NCI-H2227 (cell line): ENCODE measurements around the gene CPNE1.

Experiments
- DNase-seq: peaks from one replicate; lab custom pipeline; 2025; ENCODE audit not compliant: unreplicated experiment; lab: John Stamatoyannopoulos, UW

The CPNE1 gene

DNA sequence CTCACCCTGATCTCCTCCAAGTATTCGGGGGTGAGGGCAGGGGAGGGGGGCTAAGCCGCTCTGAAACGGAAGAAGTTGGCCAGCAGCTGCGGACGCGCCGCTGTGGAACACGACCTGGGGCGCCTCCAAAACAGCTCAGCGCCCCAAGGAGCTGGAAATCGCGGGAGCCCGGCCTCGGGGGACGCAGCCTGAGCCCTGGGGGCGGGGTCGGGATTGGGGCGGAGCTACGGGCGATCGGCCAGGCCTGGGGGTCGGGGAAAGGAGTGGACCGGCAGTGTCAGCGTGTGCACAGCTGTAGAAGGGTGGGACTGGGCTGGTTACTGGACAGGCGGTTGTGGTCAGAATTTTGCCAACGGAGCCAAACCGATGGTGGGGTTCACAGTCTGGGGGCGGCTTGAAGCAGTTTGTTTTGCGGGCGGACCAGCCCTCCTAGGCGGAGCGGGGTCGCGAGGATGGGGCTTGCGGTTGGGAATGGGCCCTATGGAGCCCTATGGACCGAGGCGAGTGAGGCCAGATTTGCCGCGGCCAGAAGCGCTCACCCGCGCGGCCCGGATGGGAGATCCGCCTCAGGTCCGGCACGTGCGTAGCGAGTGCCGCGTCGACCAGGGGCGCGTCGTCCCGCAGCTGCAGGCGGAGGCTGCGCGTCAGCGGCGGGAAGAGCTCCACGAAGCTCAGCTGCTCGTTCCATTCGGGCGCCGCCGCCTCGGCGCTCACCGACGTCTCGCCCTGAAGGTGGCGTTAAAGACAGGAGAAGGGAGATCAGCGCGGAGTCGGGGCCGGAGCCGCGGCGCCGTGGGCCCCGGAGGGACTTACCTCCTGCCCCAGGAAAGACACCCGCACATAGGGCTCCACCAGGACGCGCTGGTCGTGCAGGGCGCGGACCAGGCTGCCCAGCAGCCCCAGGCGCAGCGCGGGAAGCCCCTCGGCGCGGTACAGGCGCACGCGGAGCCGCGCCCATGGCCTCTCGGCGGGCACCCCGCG, 63.4 kb downstream of the CPNE1 start:
- DNase-seq = peak; percentile 85

DNA sequence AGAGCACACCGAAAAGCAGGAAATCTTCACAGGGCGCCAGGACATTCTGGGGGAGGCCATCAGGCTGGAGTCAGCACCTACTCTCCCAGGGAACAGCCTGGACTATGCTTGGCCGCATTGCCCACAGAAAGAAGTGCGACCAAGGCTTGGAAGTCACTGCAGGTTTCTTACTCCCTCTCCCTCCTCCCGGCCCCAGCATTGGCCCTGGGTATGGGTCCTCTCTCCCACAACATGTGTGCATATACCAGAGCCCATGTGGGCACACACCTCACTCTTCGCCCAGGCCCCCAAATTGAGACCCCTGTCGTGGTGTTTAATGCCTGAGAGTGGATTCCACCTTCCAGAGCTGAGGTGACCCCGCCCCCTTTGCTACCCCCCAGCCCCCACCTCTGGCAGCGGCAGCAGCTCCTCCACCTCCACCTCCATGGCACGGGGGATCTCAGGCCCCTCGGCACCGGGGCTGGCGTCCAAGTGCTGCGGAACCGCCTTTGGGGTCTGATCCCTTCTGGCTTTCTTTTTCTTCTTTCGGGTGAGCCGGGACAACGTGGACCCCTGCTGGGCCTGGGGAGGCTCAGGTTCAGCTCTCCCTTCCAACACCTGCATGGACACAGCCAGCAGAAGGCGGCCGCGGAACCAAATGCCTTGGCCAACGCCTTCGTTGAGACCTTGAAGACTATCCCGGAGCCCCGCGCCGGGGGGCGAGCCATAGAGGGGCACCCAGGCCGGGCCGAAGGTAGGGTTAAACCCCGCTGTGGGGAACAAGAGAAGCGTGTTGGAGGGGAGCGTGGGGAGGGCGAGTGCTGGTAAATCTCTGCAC, 64.3 kb downstream of the CPNE1 start:
- DNase-seq = no peak

DNA sequence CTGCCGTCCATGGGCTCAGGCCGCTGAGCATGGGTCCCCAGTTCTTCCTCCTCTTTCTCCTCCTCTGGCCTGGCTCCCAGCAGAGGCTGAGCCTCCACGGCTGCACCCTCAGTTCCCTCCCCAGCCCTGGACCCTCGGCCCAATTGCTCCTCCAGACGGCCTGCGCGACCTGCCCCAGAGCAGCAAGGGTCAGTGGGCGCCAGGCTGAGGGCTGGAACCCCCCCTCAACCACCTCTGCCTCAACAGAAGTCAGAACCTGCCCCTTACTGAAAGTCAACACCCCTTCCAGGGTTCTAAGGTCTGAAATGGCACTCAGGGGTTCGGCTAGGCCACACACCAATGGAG, 65.0 kb downstream of the CPNE1 start:
- no peak for DNase-seq

DNA sequence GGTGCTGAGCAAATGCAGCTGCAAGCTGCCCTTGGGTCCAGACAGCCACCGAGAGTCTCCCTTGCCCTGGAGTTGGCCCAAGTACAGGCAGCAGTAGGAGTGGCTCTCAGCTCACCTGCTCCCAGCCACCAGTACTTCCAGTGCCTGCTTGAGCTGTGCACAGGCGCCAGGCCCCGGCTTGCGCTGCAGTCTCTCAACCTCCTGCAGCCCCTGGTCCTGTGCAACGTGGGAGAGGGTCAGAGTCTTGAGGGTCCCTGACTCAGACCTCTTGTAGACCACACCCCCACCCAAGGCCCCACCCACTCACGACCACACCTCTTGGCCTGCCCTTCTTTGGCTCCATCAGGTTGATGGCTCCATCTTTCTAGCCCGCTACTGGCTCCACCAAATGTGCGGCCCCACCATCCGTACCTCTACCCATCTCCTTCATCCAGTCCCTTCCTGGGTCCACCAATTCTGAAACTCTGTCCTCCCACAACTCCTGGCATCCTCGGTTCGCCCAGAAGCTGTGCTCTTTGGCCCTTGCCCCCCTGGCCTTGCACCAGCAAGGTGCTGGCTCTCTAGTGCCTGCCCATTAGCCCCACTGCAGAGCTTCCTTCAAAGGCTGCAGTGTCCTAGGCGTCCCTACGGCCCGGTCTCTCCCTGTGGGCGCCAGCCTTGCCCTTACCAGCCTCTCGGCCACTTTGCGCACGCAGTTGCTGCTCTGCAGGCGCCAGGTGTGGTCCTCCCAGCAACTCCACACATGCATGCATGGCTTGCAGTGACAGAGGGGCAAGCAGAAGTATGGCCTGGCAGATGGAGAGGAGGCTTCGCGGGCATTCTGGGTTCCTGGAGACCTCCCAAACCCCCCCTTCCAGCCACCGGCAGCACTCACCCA, 65.6 kb downstream of the CPNE1 start:
- no peak for DNase-seq

DNA sequence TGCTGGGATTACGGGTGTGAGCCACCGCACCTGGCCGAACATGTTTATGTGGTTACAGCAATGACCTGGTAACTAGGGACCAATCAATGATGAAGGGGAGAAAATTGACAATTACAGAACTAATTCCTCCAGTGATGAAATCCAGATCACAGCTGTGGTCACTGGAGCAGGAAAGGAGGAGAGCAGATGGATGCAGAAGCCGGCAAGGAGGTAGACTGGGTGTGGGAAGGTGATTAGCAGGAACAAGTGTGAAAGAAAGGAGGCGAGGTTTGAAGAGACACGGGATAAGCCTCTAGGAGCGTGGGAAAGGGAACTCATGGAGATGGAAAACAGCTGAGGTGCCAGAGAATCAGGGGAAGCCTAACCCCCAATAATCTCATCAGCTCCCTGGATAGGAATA, 66.2 kb downstream of the CPNE1 start:
- no peak for DNase-seq

DNA sequence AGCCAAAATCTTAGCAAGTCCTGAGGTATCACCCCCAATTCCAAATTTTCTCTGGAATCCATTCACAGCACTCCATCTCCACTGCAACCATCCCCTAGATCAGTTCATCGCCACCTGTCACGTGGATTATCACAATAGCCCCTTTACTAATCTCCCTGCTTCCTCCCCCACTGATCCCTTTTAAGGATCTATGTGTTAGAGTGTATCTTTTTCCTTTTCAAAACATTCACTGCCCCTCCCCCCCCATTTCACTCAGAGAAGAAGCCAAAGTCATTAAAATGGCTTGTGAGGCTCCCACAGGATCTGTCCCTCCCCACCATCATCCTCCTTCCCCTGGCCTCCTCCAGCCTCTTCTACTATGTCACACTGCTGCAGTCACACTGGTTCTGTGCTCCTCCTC, 67.5 kb downstream of the CPNE1 start:
- no peak for DNase-seq

DNA sequence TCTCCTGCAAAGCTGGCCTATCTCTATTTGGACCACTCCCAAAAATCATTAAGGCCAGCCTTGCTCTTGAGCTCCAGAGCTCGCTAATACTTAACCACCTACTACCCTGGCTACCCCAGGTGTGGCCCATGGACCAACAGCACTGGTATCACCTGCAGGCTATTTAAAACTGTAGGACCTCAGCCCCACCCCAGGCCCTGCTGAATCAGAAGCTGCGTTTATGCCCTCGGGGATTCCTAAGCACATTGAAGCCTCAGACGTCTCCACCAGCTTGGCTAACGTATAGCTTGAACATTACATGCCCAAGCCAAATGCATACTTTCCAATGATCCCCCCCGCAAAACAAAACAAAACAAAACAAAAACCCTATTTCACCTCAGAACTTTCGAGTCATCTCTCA, 68.8 kb downstream of the CPNE1 start:
- no peak for DNase-seq

DNA sequence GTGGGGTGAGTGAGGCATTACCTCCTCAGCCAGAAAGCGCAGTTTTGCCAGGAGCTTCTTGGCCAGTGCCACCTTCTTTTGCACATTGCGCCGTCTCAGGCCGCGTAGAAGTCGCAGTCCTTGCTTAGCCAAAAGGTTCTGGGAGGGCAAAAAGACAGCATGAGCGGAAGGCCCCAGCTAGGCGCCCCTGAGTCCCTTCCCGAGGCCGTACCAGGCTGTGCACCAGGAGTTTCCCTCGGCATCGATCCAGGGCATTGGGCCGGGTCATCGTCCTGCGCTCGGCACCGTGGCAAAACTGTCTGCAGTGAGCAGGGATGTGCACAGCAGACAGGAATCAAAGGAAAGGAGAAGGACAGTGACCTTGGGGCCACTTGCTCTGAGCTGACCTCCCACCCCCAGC, 69.2 kb downstream of the CPNE1 start:
- DNase-seq = no peak

DNA sequence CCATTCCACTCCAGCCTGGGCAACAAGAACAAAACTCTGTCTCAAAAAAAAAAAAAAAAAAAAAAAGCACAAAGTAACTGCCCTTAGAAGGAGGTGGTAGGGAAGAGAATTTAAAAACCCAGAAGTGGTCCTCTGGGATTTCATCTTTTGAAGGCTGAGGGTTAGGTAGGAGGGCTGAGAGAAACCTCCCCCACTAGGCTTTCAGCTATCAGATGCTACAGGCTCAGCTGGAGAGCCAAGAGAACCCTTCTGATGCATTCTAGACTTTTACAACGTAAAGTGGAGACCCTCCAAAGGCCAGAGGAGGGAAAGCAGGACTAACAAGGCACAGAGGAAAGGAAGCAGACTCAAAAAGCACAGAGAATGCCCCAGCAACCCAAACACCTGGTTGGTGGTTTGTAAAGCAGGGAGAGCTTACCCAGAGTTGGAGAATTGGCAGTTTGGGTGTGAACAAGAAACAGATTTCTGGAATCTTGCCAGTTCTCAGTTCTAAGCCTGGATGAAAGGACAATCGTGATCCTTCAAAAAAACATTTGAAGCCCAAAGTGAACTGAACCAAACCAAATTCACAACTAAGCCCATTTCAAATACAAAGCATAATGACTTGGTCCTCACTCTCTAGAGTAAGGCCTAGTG, 72.2 kb downstream of the CPNE1 start:
- no peak for DNase-seq

DNA sequence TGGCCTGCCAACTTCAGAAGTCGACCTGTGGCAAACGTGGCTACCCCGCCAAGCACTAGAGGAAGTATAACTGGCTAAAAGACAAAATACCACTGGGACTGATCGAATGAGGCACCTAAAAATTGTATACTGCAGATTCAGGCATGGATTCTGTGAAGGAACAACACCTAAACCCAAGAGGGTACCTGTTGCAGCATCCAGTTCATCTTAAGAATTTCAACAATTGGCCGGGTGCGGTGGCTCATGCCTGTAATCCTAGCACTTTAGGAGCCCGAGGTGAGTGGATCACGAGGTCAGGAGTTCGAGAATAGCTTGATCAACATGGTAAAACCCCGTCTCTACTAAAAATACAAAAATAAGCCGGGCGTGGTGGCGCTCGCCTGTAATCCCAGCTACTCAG, 76.3 kb downstream of the CPNE1 start:
- DNase-seq = no peak

DNA sequence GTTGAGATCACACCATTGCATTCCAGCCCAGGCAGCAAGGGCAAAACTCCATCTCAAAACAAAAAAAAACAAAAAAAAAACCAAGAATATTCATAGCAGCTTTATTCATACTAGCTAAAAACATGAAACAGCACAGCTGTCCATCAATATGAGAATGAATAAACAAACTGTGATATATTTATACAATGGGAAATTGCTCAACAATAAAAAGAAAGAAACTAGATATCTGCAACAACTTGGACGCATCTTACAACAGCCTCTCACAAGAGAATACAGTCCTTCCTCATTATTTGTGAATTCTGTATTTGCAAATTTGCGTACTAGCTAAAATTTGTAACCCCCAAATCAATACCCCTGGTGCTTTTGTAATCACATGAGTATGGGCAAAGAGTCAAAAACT, 77.3 kb downstream of the CPNE1 start:
- DNase-seq = no peak

DNA sequence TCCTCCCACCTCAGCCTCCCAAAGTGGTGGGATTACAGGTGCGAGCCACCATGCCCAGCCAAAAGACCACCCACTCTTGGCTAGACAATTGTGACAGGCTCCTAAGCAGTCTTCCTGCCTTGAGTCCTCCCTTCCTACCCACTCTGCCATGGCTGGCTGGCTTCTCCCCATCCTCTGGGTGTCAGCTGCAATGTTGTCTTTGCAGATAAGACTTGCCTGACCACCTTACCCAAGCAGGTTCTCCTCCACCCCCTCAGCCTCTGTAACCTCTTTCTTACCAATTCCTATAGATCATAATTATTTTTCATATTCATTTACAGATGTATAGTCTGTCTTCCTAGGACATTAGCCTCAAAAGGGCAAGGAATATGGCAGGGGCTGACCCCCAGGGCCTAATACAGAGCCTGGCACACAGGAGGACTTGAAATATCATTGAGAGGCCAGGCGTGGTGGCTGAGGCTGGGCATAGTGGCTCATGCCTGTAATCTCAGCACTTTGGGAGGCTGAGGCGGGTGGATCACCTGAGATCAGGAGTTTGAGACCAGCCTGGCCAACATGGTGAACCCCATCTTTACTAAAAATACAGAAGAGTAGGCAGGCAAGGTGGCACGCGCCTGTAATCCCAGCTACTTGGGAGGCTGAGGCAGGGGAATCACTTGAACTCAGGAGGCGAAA, 77.8 kb downstream of the CPNE1 start:
- DNase-seq = no peak

DNA sequence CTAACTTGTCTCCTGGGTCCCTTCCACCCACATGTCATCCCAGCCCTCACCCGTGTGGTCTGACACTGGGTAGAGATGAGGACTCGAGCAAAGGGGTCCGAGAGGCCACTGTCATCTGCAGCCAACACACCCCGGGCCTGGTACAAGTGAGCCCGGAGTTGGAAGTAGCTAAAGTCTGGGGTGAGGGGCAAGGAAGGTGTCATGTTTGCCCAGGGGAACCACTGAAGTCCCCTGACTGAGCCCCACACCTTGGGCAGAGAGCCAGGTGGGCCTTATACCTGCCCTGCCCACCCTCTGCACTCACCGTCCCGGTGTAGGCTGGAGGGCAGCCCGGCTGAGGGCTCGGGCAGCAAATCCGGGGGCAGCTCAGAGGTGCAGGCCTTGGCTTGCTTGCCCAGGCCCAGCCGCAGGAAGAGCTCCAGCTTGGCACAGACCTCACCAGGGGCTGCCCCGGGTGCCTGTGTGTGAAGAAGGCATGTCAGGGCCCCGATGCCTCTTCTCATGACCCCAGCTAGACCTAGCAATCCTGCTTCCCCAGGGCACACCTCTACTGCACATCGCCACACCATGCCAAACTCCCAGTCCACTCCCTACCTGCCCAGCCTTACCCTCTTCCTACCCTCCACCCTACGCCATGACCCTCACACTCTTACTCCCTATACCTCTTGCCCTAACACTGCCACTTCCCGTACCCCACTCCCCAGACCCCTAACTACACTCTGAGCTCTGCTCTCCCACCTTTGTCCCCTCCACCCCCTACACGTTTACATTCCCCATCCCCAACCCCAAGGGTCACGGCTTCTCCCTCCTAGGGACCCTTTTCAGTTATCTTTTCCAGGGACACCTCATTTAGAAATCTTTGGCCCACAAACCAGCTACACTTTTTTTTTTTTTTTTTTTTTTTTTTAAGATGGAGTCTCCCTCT, 80.8 kb downstream of the CPNE1 start:
- no peak for DNase-seq

DNA sequence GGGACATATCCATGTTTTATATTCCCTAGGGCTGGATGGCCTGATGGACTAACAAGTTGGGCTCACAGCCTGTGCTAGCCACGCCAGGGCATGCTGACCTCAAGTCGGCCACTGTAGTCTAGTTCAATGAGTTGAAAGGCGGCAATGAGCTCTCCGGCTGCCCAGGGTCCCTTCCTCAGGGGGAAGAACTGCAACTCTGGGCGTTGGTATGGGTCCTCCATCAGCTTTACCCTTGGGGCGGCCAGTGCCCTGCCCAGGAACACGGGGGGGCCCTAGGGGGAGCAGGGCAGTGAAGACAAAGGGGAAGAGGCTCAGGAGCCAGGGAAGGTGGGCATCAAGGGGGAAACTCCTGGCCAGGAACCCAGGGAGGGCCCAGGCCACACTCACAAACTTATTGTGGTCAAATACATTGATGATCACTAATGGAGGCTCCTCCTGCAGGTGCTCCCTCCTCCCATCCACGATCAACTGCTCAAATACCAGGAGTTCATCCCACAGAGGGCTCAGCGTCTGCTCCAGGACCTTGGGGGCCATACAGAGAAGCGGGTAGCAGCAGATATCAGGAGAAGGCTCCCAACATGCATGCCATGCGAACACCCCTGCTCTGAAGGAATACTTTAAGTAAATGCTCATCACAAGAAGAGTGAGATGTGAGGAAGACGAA, 81.8 kb downstream of the CPNE1 start:
- DNase-seq = no peak

DNA sequence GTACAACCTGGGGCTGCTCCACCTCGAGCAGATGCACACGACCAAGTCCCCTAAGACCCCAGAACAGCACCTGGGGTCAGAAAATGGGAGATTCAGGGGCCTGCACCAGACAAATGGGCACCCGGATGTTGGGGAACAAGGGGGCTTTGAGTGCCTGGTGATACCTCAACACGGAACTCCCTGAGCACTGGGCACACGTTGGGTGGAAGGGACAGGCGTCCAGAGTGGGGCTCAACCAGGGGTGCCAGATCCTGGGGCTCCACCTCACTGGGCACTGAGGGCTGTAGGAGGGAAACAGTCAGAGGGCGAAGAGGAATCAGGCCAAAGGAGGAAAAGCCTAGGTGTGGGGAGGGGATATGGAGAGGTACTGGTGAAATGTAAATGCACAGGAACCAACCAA, 82.6 kb downstream of the CPNE1 start:
- DNase-seq = no peak

DNA sequence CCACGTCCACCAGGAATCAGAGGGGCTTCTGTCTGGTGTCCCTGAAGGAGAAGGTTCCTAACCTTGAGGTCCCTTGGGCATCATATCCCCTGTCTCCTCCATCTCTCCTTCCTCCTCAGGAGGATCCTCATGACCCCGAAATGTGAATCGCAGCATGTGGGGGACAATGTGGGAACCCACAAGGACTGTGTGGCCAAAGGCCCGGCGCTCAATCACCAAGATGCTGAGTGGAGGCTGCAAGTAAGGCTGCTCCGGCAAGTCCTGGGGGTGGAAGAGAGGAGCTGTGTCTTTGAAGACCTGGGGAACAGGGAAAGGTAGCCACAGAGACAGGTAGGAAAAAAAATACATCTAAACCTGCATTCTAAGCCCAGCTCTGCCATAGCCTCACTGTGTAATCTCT, 85.5 kb downstream of the CPNE1 start:
- DNase-seq = no peak

DNA sequence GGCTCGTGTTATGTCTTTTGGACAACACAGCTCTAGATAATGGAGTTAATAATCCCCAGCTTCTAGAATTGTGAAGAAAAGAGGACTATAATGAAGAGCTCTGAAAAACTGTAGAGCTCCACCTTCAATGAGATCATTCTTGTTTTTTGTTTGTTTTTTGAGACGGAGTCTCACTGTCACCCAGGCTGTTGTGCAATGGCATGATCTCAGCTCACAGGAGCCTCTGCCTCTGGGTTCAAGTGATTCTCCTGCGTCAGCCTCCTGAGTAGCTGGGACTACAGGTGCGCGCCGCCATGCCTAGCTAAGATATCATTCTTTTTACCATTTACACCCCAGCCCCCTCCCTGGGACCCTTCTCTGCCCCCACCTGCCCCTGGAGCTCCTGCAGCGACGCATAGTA, 86.2 kb downstream of the CPNE1 start:
- DNase-seq = no peak

DNA sequence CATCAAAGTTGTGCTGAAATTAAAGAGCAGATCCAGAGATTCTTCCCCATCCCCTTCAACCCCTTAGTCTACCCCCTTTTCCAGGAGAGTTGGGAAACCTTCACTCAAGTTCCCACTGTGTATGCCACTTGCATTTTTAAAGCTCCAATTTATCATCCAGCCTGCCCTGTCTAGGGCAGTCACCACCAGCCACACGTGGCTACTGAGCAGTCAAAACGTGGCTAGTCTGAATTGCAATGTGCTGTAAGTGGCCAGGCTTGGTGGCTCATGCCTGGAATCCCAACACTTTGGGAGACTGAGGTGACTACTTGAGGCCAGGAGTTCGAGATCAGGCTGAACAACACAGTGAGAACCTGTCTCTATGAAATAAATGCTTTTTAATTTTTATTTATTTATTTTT, 87.9 kb downstream of the CPNE1 start:
- no peak for DNase-seq
